ENCODE results near the gene PRIM2.
"Not testable (repeated sequence)": the region's sequence is repeated elsewhere in the genome, so short reads cannot be mapped to it uniquely, and the experiment has no call there.

The PRIM2 gene

GRCh38 chr6:57577023-57577422 lies 259.6 kb downstream of the PRIM2 start:
- not testable (repeated sequence) for DNase-seq (ENCODE audit: low read depth in 3 of 3, low spot score in 1 of 3)

GRCh38 chr6:57579489-57579888 lies 262.1 kb downstream of the PRIM2 start:
- not testable (repeated sequence) for DNase-seq (ENCODE audit: low read depth in 3 of 3, low spot score in 1 of 3)

- not testable (repeated sequence) for DNase-seq (ENCODE audit: low read depth in 3 of 3, low spot score in 1 of 3)
Observed at GRCh38 chr6:57581586-57581985, 264.2 kb downstream of the PRIM2 start.

- not testable (repeated sequence) for DNase-seq (ENCODE audit: low read depth in 3 of 3, low spot score in 1 of 3)
Observed at GRCh38 chr6:57601105-57601504, 283.7 kb downstream of the PRIM2 start.

- DNase-seq (ENCODE audit: low read depth in 3 of 3, low spot score in 1 of 3): not testable (repeated sequence)
Observed at GRCh38 chr6:57605303-57605702, 287.9 kb downstream of the PRIM2 start.

- not testable (repeated sequence) for DNase-seq (ENCODE audit: low read depth in 3 of 3, low spot score in 1 of 3)
Observed at GRCh38 chr6:57606331-57606730, 288.9 kb downstream of the PRIM2 start.

GRCh38 chr6:57610612-57611011 lies 293.2 kb downstream of the PRIM2 start:
- DNase-seq (ENCODE audit: low read depth in 3 of 3, low spot score in 1 of 3): not testable (repeated sequence)

GRCh38 chr6:57618959-57619358 lies 301.5 kb downstream of the PRIM2 start:
- DNase-seq (ENCODE audit: low read depth in 3 of 3, low spot score in 1 of 3): not testable (repeated sequence)

- DNase-seq (ENCODE audit: low read depth in 3 of 3, low spot score in 1 of 3): not testable (repeated sequence)
Observed at GRCh38 chr6:57631773-57632172, 314.3 kb downstream of the PRIM2 start.

- not testable (repeated sequence) for DNase-seq (ENCODE audit: low read depth in 3 of 3, low spot score in 1 of 3)
Observed at GRCh38 chr6:57658526-57658925, 341.1 kb downstream of the PRIM2 start.

GRCh38 chr6:57659794-57660193 lies 342.4 kb downstream of the PRIM2 start:
- DNase-seq (ENCODE audit: low read depth in 3 of 3, low spot score in 1 of 3): not testable (repeated sequence)

- DNase-seq (ENCODE audit: low read depth in 3 of 3, low spot score in 1 of 3): not testable (repeated sequence)
Observed at GRCh38 chr6:57660940-57661339, 343.5 kb downstream of the PRIM2 start.

- DNase-seq (ENCODE audit: low read depth in 3 of 3, low spot score in 1 of 3): not testable (repeated sequence)
Observed at GRCh38 chr6:57668108-57668507, 350.7 kb downstream of the PRIM2 start.

GRCh38 chr6:57671237-57671636 lies 353.8 kb downstream of the PRIM2 start:
- DNase-seq (ENCODE audit: low read depth in 3 of 3, low spot score in 1 of 3): not testable (repeated sequence)

GRCh38 chr6:57671937-57672627 lies 354.7 kb downstream of the PRIM2 start:
- not testable (repeated sequence) for DNase-seq (ENCODE audit: low read depth in 3 of 3, low spot score in 1 of 3)

- not testable (repeated sequence) for DNase-seq (ENCODE audit: low read depth in 3 of 3, low spot score in 1 of 3)
Observed at GRCh38 chr6:57673281-57673680, 355.9 kb downstream of the PRIM2 start.

GRCh38 chr6:57675386-57675785 lies 358.0 kb downstream of the PRIM2 start:
- not testable (repeated sequence) for DNase-seq (ENCODE audit: low read depth in 3 of 3, low spot score in 1 of 3)

- DNase-seq (ENCODE audit: low read depth in 3 of 3, low spot score in 1 of 3): not testable (repeated sequence)
Observed at GRCh38 chr6:57696382-57696781, 379.0 kb downstream of the PRIM2 start.

Data from stimulated activated CD4-positive, alpha-beta T cell treated with anti-CD3 and anti-CD28 coated beads, TNF-alpha, amount 100 ng/mL, for 1 hour (primary cell).